HEK293T (cell line): ENCODE results near the gene SCLY.
"Not testable (repeated sequence)": the region's sequence is repeated elsewhere in the genome, so short reads cannot be mapped to it uniquely, and the experiment has no call there.

Experiments
- CTCF ChIA-PET: fragments of 350-600 bp; formaldehyde crosslinking; extraction: SDS; loops from one replicate; lab custom pipeline; 2021; ENCODE audit warnings: antibody characterized with exemption, inconsistent platforms; lab: Yijun Ruan, JAX
- POLR2A ChIA-PET: fragments of 350-600 bp; formaldehyde crosslinking; extraction: SDS; loops from one replicate; lab custom pipeline; 2020; ENCODE audit warnings: antibody characterized with exemption, inconsistent platforms; lab: Yijun Ruan, JAX
- DNase-seq: peaks from one replicate; pipeline ENCODE4 v3.0.0; 2012; ENCODE audit warnings: mixed read lengths; ENCODE audit errors: extremely low spot score
- ARNT ChIP-seq: fragments of 450-650 bp; IDR thresholded peaks from 2 replicates; pipeline ENCODE4 v1.6.1; 2017; ENCODE audit warnings: mild to moderate bottlenecking
- BHLHE40 ChIP-seq: fragments of 450-650 bp; IDR thresholded peaks from 2 replicates; pipeline ENCODE4 v1.6.1; 2016; ENCODE audit warnings: mild to moderate bottlenecking, moderate library complexity, borderline replicate concordance
- CTBP1 ChIP-seq: fragments of 450-650 bp; IDR thresholded peaks from 2 replicates; pipeline ENCODE4 v1.6.1; 2016; ENCODE audit warnings: borderline replicate concordance
- ELF4 ChIP-seq: fragments of 450-650 bp; IDR thresholded peaks from 2 replicates; pipeline ENCODE4 v1.6.1; 2017; ENCODE audit warnings: antibody characterized with exemption
- FOXA1 ChIP-seq: fragments of 450-650 bp; IDR thresholded peaks from 2 replicates; pipeline ENCODE4 v1.6.1; 2016; ENCODE audit warnings: mild to moderate bottlenecking
- FOXK2 ChIP-seq: fragments of 450-650 bp; IDR thresholded peaks from 2 replicates; pipeline ENCODE4 v1.6.1; 2016; ENCODE audit warnings: mild to moderate bottlenecking
- FOXM1 ChIP-seq: fragments of 450-650 bp; IDR thresholded peaks from 2 replicates; pipeline ENCODE4 v1.6.1; 2017; ENCODE audit warnings: mild to moderate bottlenecking, borderline replicate concordance
- HDGF ChIP-seq: fragments of 450-650 bp; IDR thresholded peaks from 2 replicates; pipeline ENCODE4 v1.6.1; 2017; ENCODE audit warnings: antibody characterized with exemption, borderline replicate concordance
- L3MBTL2 ChIP-seq: fragments of 450-650 bp; conservative IDR thresholded peaks from 2 replicates; pipeline ENCODE4 v1.6.1; 2016; ENCODE audit warnings: mild to moderate bottlenecking
- LEF1 ChIP-seq: fragments of 450-650 bp; IDR thresholded peaks from 2 replicates; pipeline ENCODE4 v1.6.1; 2017; ENCODE audit warnings: mild to moderate bottlenecking, borderline replicate concordance
- NFRKB ChIP-seq: fragments of 450-650 bp; IDR thresholded peaks from 2 replicates; pipeline ENCODE4 v1.6.1; 2016; ENCODE audit warnings: mild to moderate bottlenecking, moderate library complexity
- PKNOX1 ChIP-seq: fragments of 450-650 bp; IDR thresholded peaks from 2 replicates; pipeline ENCODE4 v1.6.1; 2016
- SP1 ChIP-seq: fragments of 450-650 bp; IDR thresholded peaks from 2 replicates; pipeline ENCODE4 v1.6.1; 2017
- SUZ12 ChIP-seq: fragments of 450-650 bp; IDR thresholded peaks from 2 replicates; pipeline ENCODE4 v1.6.1; 2016; ENCODE audit warnings: mild to moderate bottlenecking
- TARDBP ChIP-seq: fragments of 450-650 bp; IDR thresholded peaks from 2 replicates; pipeline ENCODE4 v1.6.1; 2016
- ZNF384 ChIP-seq: fragments of 450-650 bp; IDR thresholded peaks from 2 replicates; pipeline ENCODE4 v1.6.1; 2016

SCLY gene

GRCh38 chr2:238029853-238030252 is 30.9 kb upstream of the SCLY start:
- no peak for DNase-seq
- ChIA-PET POLR2A (no interaction called here), CTCF (no interaction called here)
- no peak for TF ChIP-seq L3MBTL2
- TF ChIP-seq FOXA1: no peak
- TF ChIP-seq PKNOX1: no peak
- no peak for TF ChIP-seq BHLHE40
- no peak for TF ChIP-seq SP1
- TF ChIP-seq TARDBP: no peak
- TF ChIP-seq FOXK2: no peak
- no peak for TF ChIP-seq SUZ12
- TF ChIP-seq FOXM1: no peak
- no peak for TF ChIP-seq ZNF384
- TF ChIP-seq HDGF: no peak
- TF ChIP-seq CTBP1: no peak
- TF ChIP-seq NFRKB: no peak
- TF ChIP-seq ARNT: no peak
- TF ChIP-seq ELF4: no peak

- TF ChIP-seq NFRKB (no peak), HDGF (no peak), TARDBP (no peak), LEF1 (no peak), ARNT (no peak), SP1 (no peak), FOXM1 (no peak), SUZ12 (no peak), ELF4 (no peak), BHLHE40 (no peak), FOXA1 (no peak), FOXK2 (no peak), CTBP1 (no peak), ZNF384 (no peak), L3MBTL2 (no peak)
- ChIA-PET POLR2A (no interaction called here), CTCF (no interaction called here)
- DNase-seq: no peak
Measured at GRCh38 chr2:238030422-238031155, 30.2 kb upstream of the SCLY start.

- CTCF ChIA-PET: no interaction called here
- POLR2A ChIA-PET: no interaction called here
- no peak for TF ChIP-seq CTBP1
- no peak for TF ChIP-seq TARDBP
- no peak for TF ChIP-seq NFRKB
- TF ChIP-seq BHLHE40: no peak
- TF ChIP-seq HDGF: no peak
- TF ChIP-seq ARNT: no peak
- TF ChIP-seq ELF4: no peak
- no peak for TF ChIP-seq SUZ12
- TF ChIP-seq SP1: no peak
- TF ChIP-seq PKNOX1: no peak
- no peak for TF ChIP-seq FOXK2
- no peak for TF ChIP-seq FOXM1
- no peak for TF ChIP-seq FOXA1
- DNase-seq: no peak
Measured at GRCh38 chr2:238031751-238032150, 29.1 kb upstream of the SCLY start.

- ChIA-PET CTCF (no interaction called here), POLR2A (no interaction called here)
- DNase-seq: no peak
- TF ChIP-seq ZNF384 (no peak), CTBP1 (no peak), SP1 (no peak), HDGF (no peak), FOXM1 (no peak), LEF1 (no peak), NFRKB (no peak), FOXK2 (no peak), SUZ12 (no peak), TARDBP (no peak), ARNT (no peak), PKNOX1 (no peak)
Measured at GRCh38 chr2:238032755-238033337, 28.0 kb upstream of the SCLY start.

- POLR2A ChIA-PET, DNase-seq, CTCF ChIA-PET: not testable (repeated sequence)
Measured at GRCh38 chr2:238033991-238034390, 26.8 kb upstream of the SCLY start.

GRCh38 chr2:238038203-238038602 is 22.6 kb upstream of the SCLY start:
- CTCF ChIA-PET: no interaction called here
- TF ChIP-seq NFRKB (no peak), FOXM1 (no peak), ARNT (no peak), FOXK2 (no peak)
- POLR2A ChIA-PET: no interaction called here
- DNase-seq: no peak
